MCF 10A (cell line): ENCODE results near the gene NEU2. TPM values are rescaled to one million over a fixed set of nuclear protein-coding genes. Genes with fewer than 3 reads are reported as not detected.

Source experiments
- BruUV-seq: library from RNA; stranded (reverse); fragments of 400-500 nt; replicated peaks from 2 replicates; lab custom pipeline; 2021; lab: Mats Ljungman, UMichigan
- CTCF ChIA-PET: fragments of 300-600 bp; sonication (Branson Sonifier 250); formaldehyde crosslinking; extraction: SDS; loops from one replicate; lab custom pipeline; 2021; ENCODE audit warnings: antibody characterized with exemption, inconsistent platforms; lab: Yijun Ruan, JAX
- POLR2A ChIA-PET: fragments of 300-600, 350-650 bp; sonication (Branson Sonifier 250); formaldehyde crosslinking; extraction: SDS; loops from one replicate; lab custom pipeline; 2020; ENCODE audit warnings: antibody characterized with exemption, inconsistent platforms; lab: Yijun Ruan, JAX
- DNase-seq: peaks from one replicate; pipeline ENCODE4 v3.0.0-alpha.2; 2018; ENCODE audit not compliant: unreplicated experiment
- H3K27ac Mint-ChIP-seq: one replicate; pipeline ENCODE4 v1.8.0; 2022; ENCODE audit warnings: mild to moderate bottlenecking, low read depth, mixed read lengths; ENCODE audit not compliant: unreplicated experiment
- H3K27me3 Mint-ChIP-seq: one replicate; pipeline ENCODE4 v1.8.0; 2022; ENCODE audit warnings: mixed read lengths; ENCODE audit not compliant: insufficient read depth, unreplicated experiment
- H3K36me3 Mint-ChIP-seq: one replicate; pipeline ENCODE4 v1.8.0; 2022; ENCODE audit warnings: mild to moderate bottlenecking, moderate library complexity, mixed read lengths; ENCODE audit not compliant: insufficient read depth, unreplicated experiment
- H3K4me1 Mint-ChIP-seq: one replicate; pipeline ENCODE4 v1.8.0; 2022; ENCODE audit warnings: mixed read lengths; ENCODE audit not compliant: insufficient read depth, unreplicated experiment
- H3K4me3 Mint-ChIP-seq: one replicate; pipeline ENCODE4 v1.8.0; 2022; ENCODE audit warnings: mild to moderate bottlenecking, moderate library complexity, mixed read lengths; ENCODE audit not compliant: unreplicated experiment
- H3K9me3 Mint-ChIP-seq: one replicate; pipeline ENCODE4 v1.8.0; 2022; ENCODE audit warnings: mixed read lengths; ENCODE audit not compliant: unreplicated experiment
- CTCF ChIP-seq: fragments of 200-600 bp; IDR thresholded peaks from one replicate; pipeline ENCODE4 v1.8.0; 2022; ENCODE audit warnings: antibody characterized with exemption, mild to moderate bottlenecking; ENCODE audit not compliant: unreplicated experiment
- intact Hi-C: fragments of 100-400 bp; cut with micrococcal nuclease; formaldehyde crosslinking; loops from 2 replicates; pipeline ENCODE4 v1.14.1; 2022
- total RNA-seq: library from RNA; stranded (reverse); gene quantifications from 2 replicates; pipeline ENCODE4 v1.2.3, GENCODE V29; 2022

Gene NEU2
- total RNA-seq, 1 experiment from 2014 or later: not detected

GRCh38 chr2:233011268-233011650 is 21.2 kb upstream of the NEU2 start:
- POLR2A ChIA-PET: no interaction called here
- intact Hi-C loops: no loop called here
- CTCF ChIA-PET: no interaction called here
- no peak for TF ChIP-seq CTCF
- Mint-ChIP-seq H3K27ac (no peak overlapping the region), H3K4me1 (no peaks in the 10 kb centered on the region), H3K4me3 (no peak overlapping the region), H3K9me3 (peaks cover 13% of the 10 kb centered on the region), H3K36me3 (no peaks in the 10 kb centered on the region), H3K27me3 (no peaks in the 10 kb centered on the region)
- BruUV-seq: no TSS peak
- no peak for DNase-seq

- BruUV-seq: no TSS peak
- Mint-ChIP-seq H3K9me3 (peaks cover 13% of the 10 kb centered on the region), H3K27ac (no peak overlapping the region), H3K27me3 (no peaks in the 10 kb centered on the region), H3K4me1 (no peaks in the 10 kb centered on the region), H3K36me3 (no peaks in the 10 kb centered on the region), H3K4me3 (no peak overlapping the region)
- intact Hi-C loops: no loop called here
- no peak for DNase-seq
- POLR2A ChIA-PET: no interaction called here
- no peak for TF ChIP-seq CTCF
- CTCF ChIA-PET: no interaction called here
These were observed 20.8 kb upstream of the NEU2 start for GRCh38 chr2:233011702-233012131.

GRCh38 chr2:233012301-233012971 is 20.0 kb upstream of the NEU2 start:
- Mint-ChIP-seq H3K9me3 (peaks cover 13% of the 10 kb centered on the region), H3K27ac (no peak overlapping the region), H3K27me3 (no peaks in the 10 kb centered on the region), H3K36me3 (no peaks in the 10 kb centered on the region), H3K4me3 (no peak overlapping the region), H3K4me1 (no peaks in the 10 kb centered on the region)
- POLR2A ChIA-PET: no interaction called here
- DNase-seq: no peak
- BruUV-seq: no TSS peak
- intact Hi-C loops: no loop called here
- no peak for TF ChIP-seq CTCF
- CTCF ChIA-PET: no interaction called here

GRCh38 chr2:233013027-233013461 is 19.4 kb upstream of the NEU2 start, which contains the start of gene NGEF:
NGEF (minus strand) TSS chr2:233013256; CDS start chr2:232974890, 38,366 bp downstream.
- H3K27me3 Mint-ChIP-seq: no peaks in the 10 kb centered on the region
- H3K4me1 Mint-ChIP-seq: no peaks in the 10 kb centered on the region
- H3K9me3 Mint-ChIP-seq: peaks cover 13% of the 10 kb centered on the region
- BruUV-seq: no TSS peak
- DNase-seq: no peak
- no peak within 1 kb of the TSS for H3K4me3 Mint-ChIP-seq
- POLR2A ChIA-PET: interaction anchor here (1.0 kb wide), 1 partner anchor 13 kb away, joined by 3 read pairs; no protein-coding TSS in a partner anchor
- H3K36me3 Mint-ChIP-seq: no peaks in the 10 kb centered on the region
- intact Hi-C loops: no loop called here
- CTCF ChIA-PET: no interaction called here
- no peak for TF ChIP-seq CTCF
- H3K27ac Mint-ChIP-seq: no peak within 1 kb of the TSS
